ENCODE results near the gene MAP1B.

- no peak for TF ChIP-seq CTCF (IDR thresholded peaks at IDR 0.05)
- TF ChIP-seq EZH2 (IDR thresholded peaks at IDR 0.05), result no peak
- TF ChIP-seq EZH2phosphoT487 (IDR thresholded peaks at IDR 0.05), result no peak
These were observed 33.4 kb downstream of the MAP1B start for GRCh38 chr5:72140711-72141110.
